ENCODE measurements around the gene WDR90. TPM values are rescaled to one million over a fixed set of nuclear protein-coding genes. Genes with fewer than 3 reads are reported as not detected.

WDR90 gene
- total and polyA plus RNA-seq, 2 of the 13 experiments (the other 11 are each of a cell fraction or from before 2014, with no cell fraction given) = 14.9 to 28.9 TPM

DNA sequence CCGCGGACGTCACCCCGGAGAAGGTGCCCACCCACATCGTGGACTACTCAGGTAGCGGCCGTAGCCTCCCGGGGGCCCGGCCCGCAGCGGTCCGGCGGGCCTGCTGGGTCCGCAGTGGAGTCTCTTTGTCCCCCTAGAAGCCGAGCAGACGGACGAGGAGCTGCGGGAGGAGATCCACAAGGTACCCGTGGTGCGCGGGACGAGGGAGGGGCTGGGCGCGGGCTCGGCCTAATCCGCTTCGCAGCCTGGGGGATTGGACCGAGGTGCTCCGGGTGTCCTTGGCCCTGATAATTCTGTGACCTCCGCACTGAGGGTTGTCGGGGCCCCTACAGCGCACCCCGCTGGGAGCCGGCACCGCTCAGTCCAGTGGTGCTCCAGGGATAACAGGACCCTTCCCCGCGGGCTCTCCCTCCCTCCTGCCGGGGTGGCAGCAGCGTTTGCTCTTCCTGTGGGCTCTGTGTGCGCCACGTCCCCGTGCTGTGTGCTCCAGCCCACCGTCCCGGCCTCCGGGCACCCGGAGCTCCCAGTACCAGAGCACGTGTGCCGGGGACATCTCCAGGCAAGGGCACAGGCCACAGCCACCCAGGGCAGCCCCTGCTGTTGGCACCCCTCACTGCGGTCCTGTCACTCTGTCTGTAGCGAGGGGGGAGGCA is 19.5 kb downstream of the WDR90 start (continued):
- TF ChIP-seq ZNF296 (CRISPR knock-in tag; conservative IDR thresholded peaks at IDR 0.05) = no peak
- no peak for TF ChIP-seq ZNF205 (CRISPR knock-in tag; IDR thresholded peaks at IDR 0.05)
- TF ChIP-seq RAD21 (CRISPR knock-in tag; IDR thresholded peaks at IDR 0.05) = no peak
- no peak for TF ChIP-seq KLF15 (CRISPR knock-in tag; IDR thresholded peaks at IDR 0.05; ENCODE audit: borderline replicate concordance)
- TF ChIP-seq MATR3 (CRISPR knock-in tag; IDR thresholded peaks at IDR 0.05) = no peak
- 0 out of 2 replicates have a peak, but pooled peaks have one; percentile 20 for TF ChIP-seq THAP9 (CRISPR knock-in tag; IDR thresholded peaks at IDR 0.05; ENCODE audit: borderline replicate concordance)
- no peak for TF ChIP-seq RARA (CRISPR knock-in tag; IDR thresholded peaks at IDR 0.05)
- TF ChIP-seq YEATS4 (CRISPR knock-in tag; IDR thresholded peaks at IDR 0.05; ENCODE audit: borderline replicate concordance) = no peak
- TF ChIP-seq NFIB (CRISPR knock-in tag; IDR thresholded peaks at IDR 0.05; ENCODE audit: borderline replicate concordance) = 0 out of 2 replicates have a peak, but pooled peaks have one; percentile 64
- TF ChIP-seq ZNF260 (CRISPR knock-in tag; IDR thresholded peaks at IDR 0.05; ENCODE audit: borderline replicate concordance, low read depth) = no peak
- TF ChIP-seq, protein P1, sequence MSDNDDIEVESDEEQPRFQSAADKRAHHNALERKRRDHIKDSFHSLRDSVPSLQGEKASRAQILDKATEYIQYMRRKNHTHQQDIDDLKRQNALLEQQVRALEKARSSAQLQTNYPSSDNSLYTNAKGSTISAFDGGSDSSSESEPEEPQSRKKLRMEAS (IDR thresholded peaks at IDR 0.05) = no peak
- peak; percentile 69 for TF ChIP-seq AGO1 (IDR thresholded peaks at IDR 0.05; ENCODE audit: low read depth, low read length, poor library complexity, severe bottlenecking)
- peak; percentile 55; the same call in 1 of the 2 replicates for TF ChIP-seq KDM5A (IDR thresholded peaks at IDR 0.05; ENCODE audit: borderline replicate concordance, low read length)
- no peak for TF ChIP-seq ZFP62 (CRISPR knock-in tag; IDR thresholded peaks at IDR 0.05)
- TF ChIP-seq MIER2 (CRISPR knock-in tag; IDR thresholded peaks at IDR 0.05) = no peak
- TF ChIP-seq, protein P2, sequence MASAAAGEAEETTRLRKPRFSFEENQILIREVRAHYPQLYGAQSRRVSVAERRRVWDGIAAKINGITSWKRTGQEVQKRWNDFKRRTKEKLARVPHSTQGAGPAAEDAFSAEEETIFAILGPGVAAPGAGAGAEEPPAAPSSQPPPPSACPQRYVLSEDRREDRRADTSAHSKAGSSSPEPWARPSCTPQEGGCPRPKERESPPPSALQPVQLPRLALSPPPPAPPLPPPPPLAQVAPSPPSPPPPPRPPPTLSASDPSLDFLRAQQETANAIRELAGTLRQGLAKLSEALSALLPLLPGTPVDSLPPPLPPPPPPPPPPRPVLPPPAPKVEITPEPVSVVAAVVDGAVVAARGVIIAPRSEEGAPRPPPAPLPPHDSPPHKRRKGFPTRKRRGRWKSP (CRISPR knock-in tag; IDR thresholded peaks at IDR 0.05) = no peak
- TF ChIP-seq CENPT (CRISPR knock-in tag; IDR thresholded peaks at IDR 0.05; ENCODE audit: low read depth) = 0 out of 2 replicates have a peak, but pooled peaks have one; percentile 59
- TF ChIP-seq SALL1 (CRISPR knock-in tag; IDR thresholded peaks at IDR 0.05) = no peak
- TF ChIP-seq TSC22D2 (CRISPR knock-in tag; IDR thresholded peaks at IDR 0.05; ENCODE audit: borderline replicate concordance) = no peak
- TF ChIP-seq ZNF234 (CRISPR knock-in tag; conservative IDR thresholded peaks at IDR 0.05) = no peak
- TF ChIP-seq, protein P3, sequence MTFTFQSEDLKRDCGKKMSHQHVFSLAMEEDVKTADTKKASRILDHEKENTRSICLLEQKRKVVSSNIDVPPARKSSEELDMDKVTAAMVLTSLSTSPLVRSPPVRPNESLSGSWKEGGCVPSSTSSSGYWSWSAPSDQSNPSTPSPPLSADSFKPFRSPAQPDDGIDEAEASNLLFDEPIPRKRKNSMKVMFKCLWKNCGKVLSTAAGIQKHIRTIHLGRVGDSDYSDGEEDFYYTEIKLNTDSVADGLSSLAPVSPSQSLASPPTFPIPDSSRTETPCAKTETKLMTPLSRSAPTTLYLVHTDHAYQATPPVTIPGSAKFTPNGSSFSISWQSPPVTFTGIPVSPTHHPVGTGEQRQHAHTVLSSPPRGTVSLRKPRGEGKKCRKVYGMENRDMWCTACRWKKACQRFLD (CRISPR knock-in tag; IDR thresholded peaks at IDR 0.05; ENCODE audit: borderline replicate concordance) = 0 out of 2 replicates have a peak, but pooled peaks have one; percentile 36
- 0 out of 2 replicates have a peak, but pooled peaks have one; percentile 47 for TF ChIP-seq ZNF772 (CRISPR knock-in tag; IDR thresholded peaks at IDR 0.05)
- TF ChIP-seq, protein P4, sequence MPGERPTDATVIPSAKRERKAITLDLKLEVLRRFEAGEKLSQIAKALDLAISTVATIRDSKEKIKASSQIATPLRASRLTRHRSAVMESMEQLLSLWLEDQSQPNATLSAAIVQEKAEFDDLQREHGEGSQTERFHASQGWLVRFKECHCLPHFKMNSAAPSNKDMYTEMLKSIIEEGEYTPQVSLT (CRISPR knock-in tag; IDR thresholded peaks at IDR 0.05; ENCODE audit: borderline replicate concordance, low read depth) = no peak
- no peak for TF ChIP-seq ZNF510 (CRISPR knock-in tag; IDR thresholded peaks at IDR 0.05; ENCODE audit: low read depth)
- TF ChIP-seq ZNF775 (CRISPR knock-in tag; IDR thresholded peaks at IDR 0.05; ENCODE audit: borderline replicate concordance) = no peak
